H9 (cell line): ENCODE data around the gene ADA. TPM values are rescaled to one million over a fixed set of nuclear protein-coding genes. Genes with fewer than 3 reads are reported as not detected.

Source experiments
- DNase-seq: peaks from one replicate; pipeline ENCODE4 v3.0.0-alpha.2; 2017
- H2AFZ ChIP-seq: one replicate; pipeline ENCODE4 v1.6.1; 2013; ENCODE audit warnings: mild to moderate bottlenecking, low read length, control low read depth, moderate library complexity
- H2AK5ac ChIP-seq: 2 replicates; pipeline ENCODE4 v1.6.1; 2013; ENCODE audit warnings: low read length, control low read depth, mixed read lengths; ENCODE audit not compliant: insufficient read length
- H2BK120ac ChIP-seq: one replicate; pipeline ENCODE4 v1.6.1; 2013; ENCODE audit warnings: low read depth, mild to moderate bottlenecking, low read length, control low read depth, inconsistent platforms; ENCODE audit not compliant: poor library complexity, severe bottlenecking
- H2BK12ac ChIP-seq: 2 replicates; pipeline ENCODE4 v1.6.1; 2013; ENCODE audit warnings: low read length, control low read depth, mixed read lengths, low read depth; ENCODE audit not compliant: insufficient read length
- H2BK15ac ChIP-seq: 2 replicates; pipeline ENCODE4 v1.6.1; 2013; ENCODE audit warnings: low read depth, low read length, control low read depth
- H2BK20ac ChIP-seq: one replicate; pipeline ENCODE4 v1.6.1; 2013; ENCODE audit warnings: low read depth, mild to moderate bottlenecking, low read length, control low read depth, inconsistent platforms; ENCODE audit not compliant: poor library complexity, severe bottlenecking
- H2BK5ac ChIP-seq: 2 replicates; pipeline ENCODE4 v1.6.1; 2013; ENCODE audit warnings: low read length, control low read depth, mixed read lengths; ENCODE audit not compliant: insufficient read length
- H3K14ac ChIP-seq: 2 replicates; pipeline ENCODE4 v1.6.1; 2013; ENCODE audit warnings: low read length, control low read depth; ENCODE audit not compliant: insufficient read depth
- H3K18ac ChIP-seq: 2 replicates; pipeline ENCODE4 v1.6.1; 2013; ENCODE audit warnings: low read depth, mild to moderate bottlenecking, mixed read lengths, low read length, control low read depth; ENCODE audit not compliant: insufficient read length
- H3K23ac ChIP-seq: 2 replicates; pipeline ENCODE4 v1.6.1; 2013; ENCODE audit warnings: low read length, control low read depth, mixed read lengths, low read depth; ENCODE audit not compliant: insufficient read length
- H3K23me2 ChIP-seq: 2 replicates; pipeline ENCODE4 v1.6.1; 2013; ENCODE audit warnings: low read depth, mild to moderate bottlenecking, mixed read lengths, low read length, control low read depth; ENCODE audit not compliant: insufficient read length, poor library complexity, severe bottlenecking
- H3K27ac ChIP-seq: 2 replicates; pipeline ENCODE4 v1.5.1; 2013; ENCODE audit warnings: low read length, control low read depth, mixed read lengths, low read depth; ENCODE audit not compliant: insufficient read length
- H3K27me3 ChIP-seq: 2 replicates; pipeline ENCODE4 v1.6.1; 2013; ENCODE audit warnings: low read length, control low read depth, inconsistent platforms; ENCODE audit not compliant: insufficient read depth
- H3K4ac ChIP-seq: 2 replicates; pipeline ENCODE4 v1.6.1; 2013; ENCODE audit warnings: low read depth, mild to moderate bottlenecking, control low read depth, inconsistent platforms, low read length, moderate library complexity
- H3K4me1 ChIP-seq: 2 replicates; pipeline ENCODE4 v1.6.1; 2013; ENCODE audit warnings: low read length, control low read depth, inconsistent platforms; ENCODE audit not compliant: insufficient read depth
- H3K4me2 ChIP-seq: 2 replicates; pipeline ENCODE4 v1.6.1; 2013; ENCODE audit warnings: low read length, control low read depth, mixed read lengths; ENCODE audit not compliant: insufficient read length, insufficient read depth
- H3K56ac ChIP-seq: 2 replicates; pipeline ENCODE4 v1.6.1; 2013; ENCODE audit warnings: low read depth, mild to moderate bottlenecking, mixed read lengths, low read length, control low read depth; ENCODE audit not compliant: insufficient read length
- H3K79me1 ChIP-seq: 2 replicates; pipeline ENCODE4 v1.6.1; 2013; ENCODE audit warnings: low read depth, mild to moderate bottlenecking, moderate library complexity, low read length, control low read depth, inconsistent platforms; ENCODE audit not compliant: insufficient read depth, poor library complexity, severe bottlenecking
- H3K79me2 ChIP-seq: 2 replicates; pipeline ENCODE4 v1.6.1; 2013; ENCODE audit warnings: low read length, control low read depth, inconsistent platforms; ENCODE audit not compliant: insufficient read depth
- H3K9ac ChIP-seq: 2 replicates; pipeline ENCODE4 v1.6.1; 2013; ENCODE audit warnings: low read length, control low read depth, mixed read lengths; ENCODE audit not compliant: insufficient read length; ENCODE audit errors: extremely low read depth
- H3K9me3 ChIP-seq: one replicate; pipeline ENCODE4 v1.6.1; 2013; ENCODE audit warnings: low read depth, low read length, inconsistent platforms; ENCODE audit not compliant: control insufficient read depth
- H3T11ph ChIP-seq: one replicate; pipeline ENCODE4 v1.6.1; 2013; ENCODE audit warnings: mild to moderate bottlenecking, low read length, control low read depth, inconsistent platforms
- H4K20me1 ChIP-seq: one replicate; pipeline ENCODE4 v1.6.1; 2013; ENCODE audit not compliant: control insufficient read depth, insufficient read length, insufficient read depth
- H4K5ac ChIP-seq: 2 replicates; pipeline ENCODE4 v1.6.1; 2013; ENCODE audit warnings: low read depth, mild to moderate bottlenecking, mixed read lengths, low read length, control low read depth; ENCODE audit not compliant: insufficient read length
- H4K8ac ChIP-seq: replicated peaks from 2 replicates; pipeline ENCODE4 v1.6.1; 2013; ENCODE audit warnings: low read length, control low read depth, mixed read lengths, low read depth; ENCODE audit not compliant: insufficient read length
- H4K91ac ChIP-seq: 2 replicates; pipeline ENCODE4 v1.6.1; 2013; ENCODE audit warnings: low read depth, mild to moderate bottlenecking, moderate library complexity, mixed read lengths, low read length, control low read depth; ENCODE audit not compliant: insufficient read length
- H3K27ac Mint-ChIP-seq, 3 experiments: 2 replicates in 2 of 3; 3 replicates in 1 of 3; pipeline ENCODE4 v1.8.0; 2020 to 2021; ENCODE audit warnings: mixed read lengths in 3 of 3, mild to moderate bottlenecking in 1 of 3, moderate library complexity in 1 of 3
- H3K27me3 Mint-ChIP-seq: 2 replicates; pipeline ENCODE4 v1.8.0; 2021; ENCODE audit warnings: low read depth, mild to moderate bottlenecking, moderate library complexity, mixed read lengths
- H3K36me3 Mint-ChIP-seq, 3 experiments: 2 replicates in 2 of 3; 3 replicates in 1 of 3; pipeline ENCODE4 v1.8.0; 2020 to 2021; ENCODE audit warnings: low read depth in 3 of 3, mixed read lengths in 3 of 3; ENCODE audit not compliant: insufficient read depth in 1 of 3
- H3K4me1 Mint-ChIP-seq, 2 experiments: 2 replicates each; pipeline ENCODE4 v1.8.0; 2020; ENCODE audit warnings: mixed read lengths in 2 of 2
- H3K4me3 Mint-ChIP-seq, 2 experiments: 2 replicates in 1 of 2; 3 replicates in 1 of 2; pipeline ENCODE4 v1.8.0; 2020 to 2021; ENCODE audit warnings: mild to moderate bottlenecking in 2 of 2, mixed read lengths in 2 of 2, moderate library complexity in 1 of 2
- H3K9me3 Mint-ChIP-seq, 2 experiments: 2 replicates in 1 of 2; 3 replicates in 1 of 2; pipeline ENCODE4 v1.8.0; 2020; ENCODE audit warnings: mild to moderate bottlenecking in 2 of 2, mixed read lengths in 2 of 2, moderate library complexity in 1 of 2
- CTCF ChIP-seq: fragments of 200-600 bp; sonication (generic); conservative IDR thresholded peaks from 3 replicates; pipeline ENCODE4 v1.8.0; 2021; ENCODE audit warnings: antibody characterized with exemption, mild to moderate bottlenecking
- WGBS: extraction: QIAGEN DNeasy Blood & Tissue Kit; methylation state at CpG from one replicate; pipeline ENCODE4 v1.1.7; 2013; ENCODE audit warnings: missing lambda C conversion rate, low lambda C conversion rate, mixed read lengths; ENCODE audit not compliant: insufficient read length; ENCODE audit errors: extremely low coverage; 5-methylcytosine and 5-hydroxymethylcytosine counted together
- total RNA-seq: library from RNA; stranded (reverse); gene quantifications from 2 replicates; pipeline ENCODE4 v1.2.1, GENCODE V29; 2021

Gene ADA
- total RNA-seq, 1 experiment from 2014 or later: 22.0 TPM

- no peak overlapping the region for H3K4ac ChIP-seq
- peaks cover 39 to 44% of the 10 kb centered on the region in 2 experiments for H3K4me1 Mint-ChIP-seq
- no peak overlapping the region for H4K5ac ChIP-seq
- H4K8ac ChIP-seq: no peak overlapping the region
- no peak overlapping the region for H2BK5ac ChIP-seq
- H3K9ac ChIP-seq: no peak overlapping the region
- no peak overlapping the region for H3T11ph ChIP-seq
- no peak overlapping the region for H3K56ac ChIP-seq
- peak overlapping the region; percentile 41 to 93 (median 68); a peak in 5 of 7 replicates for H3K27ac Mint-ChIP-seq
- H3K79me2 ChIP-seq: no peaks in the 10 kb centered on the region
- no peak overlapping the region for H3K4me2 ChIP-seq
- no peaks in the 10 kb centered on the region for H3K79me1 ChIP-seq
- no peak overlapping the region for H2AK5ac ChIP-seq
- peaks cover 6% of the 10 kb centered on the region; the same call in 1 of the 2 replicates for H3K27me3 ChIP-seq
- H4K91ac ChIP-seq: no peak overlapping the region
- no peaks in the 10 kb centered on the region; a peak in 2 of 5 replicates for H3K9me3 Mint-ChIP-seq
- H3K18ac ChIP-seq: no peak overlapping the region
- H3K9me3 ChIP-seq: no peaks in the 10 kb centered on the region
- no peaks in the 10 kb centered on the region for H4K20me1 ChIP-seq
- H3K4me3 Mint-ChIP-seq: peak overlapping the region in 1 of 2 experiments; percentile 47; a peak in 2 of 5 replicates
- no peak overlapping the region for H3K14ac ChIP-seq
- H2BK12ac ChIP-seq: no peak overlapping the region
- H3K27me3 Mint-ChIP-seq: peaks cover 53% of the 10 kb centered on the region
- WGBS: no CpG with 5 or more reads among the region's 10 CpGs
- H3K23me2 ChIP-seq: no peaks in the 10 kb centered on the region
- no peak overlapping the region for H2AFZ ChIP-seq
- peaks cover 14 to 46% (median 32%) of the 10 kb centered on the region in 3 experiments for H3K36me3 Mint-ChIP-seq
- no peak for DNase-seq
- no peak overlapping the region for H2BK20ac ChIP-seq
- H2BK120ac ChIP-seq: no peak overlapping the region
- TF ChIP-seq CTCF: no peak
- H3K23ac ChIP-seq: no peak overlapping the region
- H3K4me1 ChIP-seq: no peaks in the 10 kb centered on the region; the same call in 1 of the 2 replicates
- H2BK15ac ChIP-seq: no peak overlapping the region
- H3K27ac ChIP-seq: no peak overlapping the region
These were observed 36.2 kb downstream of the ADA start for GRCh38 chr20:44615169-44615791.
